ENCODE measurements around the gene TADA2A.

GRCh38 chr17:37527249-37527851, 120.7 kb downstream of the TADA2A start:
- no peak for TF ChIP-seq POLR2AphosphoS5 (IDR thresholded peaks at IDR 0.05; ENCODE audit: borderline replicate concordance, low read depth, low read length)
- no peak for TF ChIP-seq EZH2 (IDR thresholded peaks at IDR 0.05)
- TF ChIP-seq FOXP2 (optimal IDR thresholded peaks at IDR 0.05; ENCODE audit: control extremely low read depth, extremely low read length, insufficient read depth), result no peak
